GM18867 (cell line): Measurements from ENCODE around the gene TLK2.
"Not testable (repeated sequence)": the region's sequence is repeated elsewhere in the genome, so short reads cannot be mapped to it uniquely, and the experiment has no call there.

ENCODE experiments used
- ATAC-seq: cut with Tn5 transposase; IDR thresholded peaks from one replicate; pipeline ENCODE4 v1.9.1; 2021; ENCODE audit warnings: mild to moderate bottlenecking, moderate library complexity; ENCODE audit not compliant: unreplicated experiment

The TLK2 gene

DNA sequence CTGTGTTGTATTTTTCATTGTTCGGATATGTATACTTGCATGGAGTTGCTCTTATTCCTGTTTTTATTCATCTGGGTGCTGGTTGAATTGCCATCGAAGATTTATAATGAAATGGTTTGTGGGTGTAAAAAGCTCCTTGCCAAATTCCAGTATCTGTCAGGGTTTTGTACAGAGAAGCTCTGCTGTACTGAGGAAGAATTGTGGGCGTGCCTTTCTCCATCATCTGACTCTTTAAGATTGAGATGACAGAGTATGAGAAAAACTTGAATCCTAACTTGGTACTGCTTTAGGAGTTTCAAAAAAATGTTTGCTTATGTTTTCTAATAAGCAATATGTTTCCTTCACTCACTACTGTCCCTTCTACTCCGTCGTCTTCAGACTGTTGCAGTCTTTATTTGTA is 78.9 kb downstream of the TLK2 start:
- not testable (repeated sequence) for ATAC-seq

DNA sequence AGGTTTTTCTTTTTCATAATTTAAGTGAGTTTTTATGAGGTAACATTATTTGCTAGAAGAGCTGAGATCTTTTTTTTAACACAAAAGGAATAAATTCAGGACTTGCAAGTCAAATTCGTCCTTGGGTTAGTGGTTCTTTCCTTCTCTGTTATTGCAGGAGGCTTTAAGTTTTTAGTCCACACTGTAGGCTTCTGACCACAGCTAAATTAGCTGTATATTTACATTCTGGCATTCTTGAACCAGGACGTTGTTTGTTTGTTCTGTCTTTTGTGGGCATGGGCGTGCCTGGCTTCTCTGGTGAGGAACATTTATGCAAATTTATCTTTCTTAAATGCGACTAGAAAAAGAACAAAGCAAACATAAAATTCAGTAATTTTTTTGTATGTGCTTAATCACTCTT is 80.3 kb downstream of the TLK2 start:
- not testable (repeated sequence) for ATAC-seq

DNA sequence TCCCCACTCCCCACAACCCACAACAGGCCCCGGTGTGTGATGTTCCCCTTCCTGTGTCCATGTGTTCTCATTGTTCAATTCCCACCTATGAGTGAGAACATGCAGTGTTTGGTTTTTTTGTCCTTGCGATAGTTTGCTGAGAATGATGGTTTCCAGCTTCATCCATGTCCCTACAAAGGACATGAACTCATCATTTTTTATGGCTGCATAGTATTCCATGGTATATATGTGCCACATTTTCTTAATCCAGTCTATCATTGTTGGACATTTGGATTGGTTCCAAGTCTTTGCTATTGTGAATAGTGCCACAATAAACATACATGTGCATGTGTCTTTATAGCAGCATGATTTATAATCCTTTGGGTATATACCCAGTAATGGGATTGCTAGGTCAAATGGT is 82.3 kb downstream of the TLK2 start:
- not testable (repeated sequence) for ATAC-seq

DNA sequence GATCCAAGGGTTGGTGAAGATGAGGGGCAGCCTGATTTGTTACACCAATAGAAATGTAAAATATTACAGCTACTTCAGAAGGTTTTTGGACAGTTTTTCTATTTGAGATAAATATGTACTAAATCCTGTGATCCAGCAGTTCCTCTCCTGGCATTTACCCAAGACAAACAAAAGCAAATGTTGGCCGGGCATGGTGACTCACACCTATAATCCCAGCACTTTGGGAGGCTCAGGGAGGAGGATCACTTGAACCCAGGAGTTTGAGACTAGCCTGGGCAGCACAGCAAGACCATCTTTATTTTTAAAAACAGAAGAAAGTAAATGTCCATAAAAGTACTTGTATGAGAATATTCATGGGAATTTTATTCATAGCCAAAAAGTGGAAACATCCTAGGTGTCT is 84.0 kb downstream of the TLK2 start:
- ATAC-seq: no peak

DNA sequence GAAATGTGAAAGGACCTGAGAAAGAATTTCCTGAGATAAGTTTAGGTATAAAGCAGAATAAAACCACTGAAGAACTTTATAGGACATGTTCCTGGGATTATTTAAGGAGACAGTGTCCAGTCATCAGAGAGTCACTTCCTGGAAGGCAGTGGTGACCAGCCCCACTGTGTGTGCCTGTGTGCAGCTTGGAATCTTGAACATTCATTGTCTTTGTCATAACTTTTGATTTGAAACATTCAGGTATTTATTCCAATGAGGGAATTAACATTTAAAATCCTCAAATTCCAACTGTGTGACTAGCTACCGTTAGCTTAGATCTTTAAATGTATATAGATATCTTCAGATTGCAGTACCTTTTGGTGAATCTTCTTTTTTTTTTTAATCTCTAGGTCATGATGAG is 87.2 kb downstream of the TLK2 start:
- no peak for ATAC-seq

DNA sequence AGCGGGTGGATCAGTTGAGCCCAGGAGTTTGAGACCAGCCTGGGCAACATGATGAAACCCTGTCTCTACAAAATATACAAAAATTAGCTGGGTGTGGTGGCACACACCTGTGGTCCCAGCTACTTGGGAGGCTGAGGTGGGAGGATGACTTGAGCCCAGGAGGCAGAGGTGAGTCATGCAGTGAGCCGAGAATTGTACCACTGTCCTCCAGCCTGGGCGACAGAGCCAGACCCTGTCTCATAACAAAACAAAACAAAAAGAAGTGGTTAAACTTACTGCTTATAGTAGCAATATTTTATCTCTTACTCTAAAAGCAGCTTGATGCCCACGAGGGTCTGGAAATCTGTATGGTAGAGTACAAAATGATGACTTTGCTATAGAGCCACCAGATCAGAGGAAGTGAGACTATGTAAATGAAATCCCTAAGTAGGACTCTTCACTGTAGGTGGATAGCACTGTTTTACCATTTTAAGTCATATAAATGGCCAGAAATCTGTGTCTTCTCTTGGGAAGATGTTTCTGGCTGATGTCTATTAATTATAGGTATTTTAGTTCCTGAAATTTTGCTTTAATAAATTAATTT is 88.5 kb downstream of the TLK2 start:
- no peak for ATAC-seq

DNA sequence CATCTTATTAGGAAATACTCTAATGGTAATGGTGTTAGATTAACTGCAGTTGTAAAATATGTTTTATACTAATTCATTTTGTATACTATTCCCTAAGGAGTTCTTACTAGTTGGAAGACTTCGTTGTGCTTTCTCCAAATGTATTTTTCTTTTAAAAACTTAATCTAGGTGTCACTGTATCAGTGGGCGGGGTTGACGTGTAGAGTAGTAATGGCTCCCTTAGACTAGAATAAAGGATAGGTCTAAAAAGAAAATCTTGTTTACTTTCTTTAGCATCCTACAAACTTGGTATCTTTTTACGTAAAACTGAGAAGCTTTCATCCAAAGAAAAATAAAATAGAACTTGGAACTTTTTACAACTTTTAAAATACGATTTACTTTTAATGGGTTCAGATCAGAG is 93.9 kb downstream of the TLK2 start:
- ATAC-seq: no peak

DNA sequence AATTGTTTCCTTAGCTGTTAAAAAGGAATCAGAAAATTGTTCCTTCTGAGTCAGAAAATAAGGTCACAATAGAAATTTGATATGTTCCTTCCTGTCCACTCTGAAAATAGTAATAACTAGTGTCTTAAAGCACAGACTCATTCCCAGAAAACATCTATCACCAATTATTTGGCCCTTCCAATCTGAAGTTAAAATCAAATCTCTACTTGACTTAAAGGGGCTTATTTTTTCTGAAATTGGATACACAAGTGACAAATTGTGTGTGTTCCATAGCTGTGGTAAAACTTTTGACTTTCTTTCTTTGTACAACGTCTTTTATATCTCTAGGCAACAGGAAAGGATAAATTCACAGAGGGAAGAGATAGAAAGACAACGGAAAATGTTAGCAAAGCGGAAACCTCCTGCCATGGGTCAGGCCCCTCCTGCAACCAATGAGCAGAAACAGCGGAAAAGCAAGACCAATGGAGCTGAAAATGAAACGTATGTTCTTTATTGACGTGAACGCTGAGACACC is 94.3 kb downstream of the TLK2 start:
- ATAC-seq: no peak

DNA sequence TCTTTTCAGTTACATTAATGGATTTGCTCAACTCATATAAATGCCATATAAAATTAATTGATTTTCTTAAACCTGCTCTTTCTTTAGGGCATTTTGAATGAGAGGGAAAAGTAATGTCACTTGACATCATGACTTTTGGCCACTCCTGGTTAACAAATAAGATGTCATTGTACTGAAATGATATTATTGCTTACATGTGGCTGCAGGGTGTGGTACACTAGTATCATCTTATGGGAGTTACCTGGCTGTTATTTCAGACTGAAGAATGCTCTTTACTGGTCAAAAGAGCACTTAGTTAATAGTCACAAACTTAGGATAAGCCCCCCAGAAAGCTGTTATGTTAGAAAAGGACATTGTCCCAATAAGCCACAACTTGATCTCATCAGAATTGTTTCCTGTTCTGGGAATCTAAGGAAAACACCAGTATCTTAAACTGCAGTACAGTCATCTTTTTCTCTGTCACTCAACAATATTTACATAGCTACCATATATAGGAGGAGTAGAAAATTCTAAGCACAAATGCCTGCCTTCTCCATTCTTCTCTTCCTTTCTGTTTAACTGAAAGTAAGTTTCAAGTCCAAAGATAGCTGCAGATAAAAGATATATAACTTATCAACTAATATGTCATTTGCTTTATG is 95.0 kb downstream of the TLK2 start:
- ATAC-seq: no peak

DNA sequence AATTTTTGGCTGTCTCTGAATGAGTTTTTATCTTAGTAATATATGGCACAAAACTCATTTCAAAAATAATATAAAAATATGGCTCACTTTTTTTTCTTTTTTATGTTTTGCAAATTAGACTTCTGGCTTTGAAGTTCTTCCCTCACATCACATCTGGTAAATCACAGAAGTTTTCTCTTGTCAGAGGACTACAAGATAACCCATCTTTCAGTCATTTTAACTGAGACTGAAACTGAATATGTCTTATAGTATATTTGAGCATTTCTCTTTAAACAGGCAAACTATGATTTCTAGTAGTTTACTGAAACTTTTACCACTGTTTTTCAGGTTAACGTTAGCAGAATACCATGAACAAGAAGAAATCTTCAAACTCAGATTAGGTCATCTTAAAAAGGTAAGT is 97.8 kb downstream of the TLK2 start:
- ATAC-seq: no peak

DNA sequence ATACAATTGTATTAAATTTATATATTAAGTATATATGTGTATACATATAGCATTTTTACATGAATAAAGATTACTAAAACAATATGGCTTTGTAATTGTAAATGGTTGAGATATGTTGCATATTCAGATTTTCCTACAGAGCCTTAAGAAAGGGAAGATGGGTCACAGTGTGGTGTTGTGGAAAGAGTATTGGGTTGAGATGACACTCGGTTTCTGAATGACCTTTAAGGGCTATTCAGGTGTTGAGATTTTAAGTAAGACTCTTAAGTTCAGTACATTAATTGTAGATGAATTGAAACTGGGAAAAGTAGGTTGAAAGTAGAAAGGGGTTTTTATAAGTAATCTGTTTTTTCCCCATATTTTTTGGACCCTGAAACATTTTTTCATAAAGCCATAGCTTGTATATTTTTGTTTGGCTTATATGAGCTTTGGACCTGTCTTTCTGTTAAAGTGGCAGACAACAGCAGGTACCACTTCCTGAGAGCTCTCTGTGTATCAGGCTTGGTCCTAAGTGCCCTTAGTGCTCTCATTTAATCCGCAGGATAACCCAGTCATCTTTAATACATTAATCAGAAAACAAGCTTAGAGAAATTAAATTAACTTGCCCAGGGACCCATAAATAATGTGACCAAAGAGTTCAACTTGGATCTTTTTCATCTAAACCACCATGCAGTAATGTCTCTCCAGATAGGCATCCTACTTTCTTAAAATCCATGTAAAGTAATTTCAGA is 100.3 kb downstream of the TLK2 start:
- ATAC-seq: no peak

DNA sequence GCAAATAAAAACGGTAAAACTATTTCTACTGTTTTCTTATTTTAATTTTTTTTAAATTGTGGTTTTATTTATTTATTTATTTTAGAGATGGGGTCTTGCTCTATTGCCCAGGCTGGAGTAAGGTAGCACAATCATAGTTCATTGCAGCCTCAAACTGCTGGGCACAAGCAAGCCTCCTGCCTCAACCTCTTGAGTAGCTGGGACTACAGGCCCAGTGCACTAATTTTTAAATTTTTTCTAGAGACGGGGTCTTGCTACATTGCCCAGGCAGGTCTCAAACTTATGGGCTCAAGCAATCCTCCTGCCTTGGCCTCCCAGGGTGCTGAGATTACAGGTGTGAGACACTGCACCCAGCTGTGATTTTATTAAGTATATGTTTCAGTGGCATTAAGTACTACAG is 102.3 kb downstream of the TLK2 start:
- ATAC-seq: no peak

DNA sequence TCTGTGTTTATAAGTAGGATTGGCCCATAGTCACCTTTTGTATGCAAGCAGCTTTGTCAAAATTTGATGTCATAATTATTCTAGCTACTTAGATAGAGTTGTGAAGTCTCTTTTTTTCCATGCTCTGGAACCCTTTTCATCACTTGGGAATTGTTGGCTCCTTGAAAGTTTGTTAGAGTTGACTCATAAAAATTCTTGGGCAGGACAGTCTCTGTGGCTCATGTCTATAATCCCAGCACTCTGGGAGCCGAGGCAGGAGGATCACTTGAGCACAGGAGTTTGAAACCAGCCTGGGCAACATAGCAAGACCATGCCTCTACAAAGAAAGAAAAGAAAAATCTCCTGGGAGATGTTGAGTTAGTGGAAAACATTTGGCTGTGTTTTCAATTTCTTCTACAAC is 103.1 kb downstream of the TLK2 start:
- ATAC-seq: no peak

DNA sequence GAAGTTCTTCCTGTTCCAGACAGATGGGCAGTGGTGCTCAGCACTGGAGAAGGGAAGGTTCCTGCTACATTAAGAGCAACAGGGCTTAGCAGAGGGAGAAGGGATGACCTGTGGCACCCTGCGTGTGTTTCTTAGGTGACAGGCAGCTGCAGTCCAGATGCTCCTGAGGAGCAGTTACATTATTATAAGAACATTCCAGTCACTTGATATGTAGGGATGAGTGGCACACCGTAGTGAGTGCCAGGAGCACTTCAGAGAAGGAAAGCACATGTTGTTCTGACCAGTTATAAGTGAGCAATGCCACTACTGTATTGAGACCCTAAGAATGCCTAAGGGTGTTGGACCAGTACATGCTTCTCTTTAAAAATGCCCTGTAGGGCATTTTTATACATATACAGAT is 108.9 kb downstream of the TLK2 start:
- ATAC-seq: no peak

DNA sequence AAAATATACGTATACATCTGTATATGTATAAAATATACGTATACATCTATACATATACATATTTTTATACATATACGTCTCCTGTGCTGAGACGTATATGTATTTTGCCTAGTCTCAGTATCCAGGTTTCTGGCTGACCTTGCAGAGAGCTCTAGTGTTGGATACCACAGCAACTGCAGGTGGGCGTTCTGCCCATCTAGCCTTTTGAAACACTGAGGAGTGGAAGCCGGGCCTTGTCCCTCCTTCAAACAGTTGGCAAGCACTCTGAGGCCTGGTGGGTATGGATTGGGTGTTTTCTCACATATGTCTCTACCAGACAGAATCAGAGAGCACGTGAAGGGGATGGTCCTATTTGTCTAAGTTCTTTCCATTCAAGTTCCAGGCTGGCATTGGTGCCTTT is 109.5 kb downstream of the TLK2 start:
- ATAC-seq: no peak

DNA sequence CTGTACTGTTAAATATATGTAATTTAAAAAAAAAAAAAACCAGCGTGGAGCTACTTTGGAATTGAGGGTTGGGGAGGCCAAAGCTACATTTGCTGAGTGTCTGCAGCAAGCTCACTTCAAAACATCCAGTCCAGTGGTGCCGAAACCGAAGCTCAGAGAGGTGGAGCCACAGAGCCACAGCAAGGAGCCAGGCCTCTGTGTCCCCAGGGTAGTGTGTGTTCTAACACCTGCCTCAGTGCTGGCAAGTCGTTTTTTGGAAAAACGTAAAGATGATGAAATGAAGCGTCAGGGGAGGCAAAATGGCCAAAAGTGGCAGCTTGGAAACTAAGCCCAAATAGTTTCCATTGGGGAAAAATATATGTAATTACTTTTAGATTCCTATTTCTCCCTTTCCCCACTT is 112.7 kb downstream of the TLK2 start:
- ATAC-seq: no peak

DNA sequence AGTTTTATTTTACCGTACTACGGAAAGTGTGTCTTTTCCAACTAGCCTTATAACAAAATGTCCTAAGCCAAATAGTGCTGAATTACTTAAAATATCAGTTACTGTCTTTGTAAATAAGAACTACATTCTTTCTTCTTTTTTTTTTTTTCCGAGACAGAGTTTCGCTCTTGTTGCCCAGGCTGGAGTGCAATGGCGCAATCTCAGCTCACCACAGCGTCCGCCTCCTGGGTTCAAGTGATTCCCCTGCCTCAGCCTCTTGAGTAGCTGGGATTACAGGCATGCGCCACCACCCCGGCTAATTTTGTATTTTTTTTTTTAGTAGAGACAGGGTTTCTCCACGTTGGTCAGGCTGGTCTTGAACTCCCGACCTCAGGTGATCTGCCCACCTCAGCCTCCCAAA is 113.2 kb downstream of the TLK2 start:
- not testable (repeated sequence) for ATAC-seq

DNA sequence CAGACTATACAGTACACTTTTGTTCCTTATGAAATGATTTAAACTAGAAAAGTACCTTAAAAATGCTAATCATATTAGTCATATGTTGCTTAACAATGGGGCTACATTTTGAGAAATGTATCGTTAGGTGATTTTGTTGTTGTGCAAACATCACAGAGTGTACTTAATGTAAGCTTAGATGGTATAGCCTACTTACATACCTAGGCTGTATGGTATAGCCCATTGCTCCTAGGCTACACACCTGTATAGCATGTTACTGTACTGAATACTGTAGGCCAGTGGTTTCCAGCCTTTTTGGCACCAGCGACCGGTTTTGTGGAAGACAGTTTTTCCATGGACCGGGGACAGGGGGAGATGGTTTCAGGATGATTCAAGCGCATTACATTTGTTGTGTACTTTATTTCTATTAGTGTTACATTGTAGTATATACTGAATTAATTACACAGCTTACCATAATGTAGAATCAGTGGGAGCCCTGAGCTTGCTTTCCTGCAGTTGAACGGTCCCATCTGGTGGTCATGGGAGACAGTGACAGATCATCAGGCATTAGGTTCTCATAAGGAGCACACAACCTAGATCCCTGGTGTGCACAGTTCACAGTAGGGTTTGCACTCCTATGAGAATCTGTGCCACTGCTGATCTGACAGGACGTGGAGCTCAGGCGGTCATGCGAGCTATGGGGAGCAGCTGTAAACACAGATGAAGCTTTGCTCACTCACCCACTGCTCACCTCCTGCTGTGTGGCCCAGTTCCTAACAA is 113.9 kb downstream of the TLK2 start:
- ATAC-seq: no peak

DNA sequence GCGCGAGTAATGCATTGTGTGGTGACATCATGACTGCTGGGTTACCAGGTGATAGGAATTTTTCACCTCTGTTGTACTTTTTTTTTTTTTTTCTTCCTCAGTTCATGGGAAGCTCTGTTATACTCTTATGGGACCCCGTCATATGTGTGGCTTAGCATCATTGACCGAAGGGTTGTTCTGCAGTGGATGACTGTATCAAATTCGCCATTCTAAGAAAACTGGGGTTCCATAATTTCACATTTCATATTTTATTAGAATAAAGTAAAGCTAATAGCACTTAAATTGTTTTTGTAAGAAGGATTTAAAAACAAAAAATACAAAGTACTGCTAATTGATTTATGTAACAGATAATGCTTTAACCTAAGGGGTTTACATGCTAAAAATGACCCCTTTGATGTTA is 116.9 kb downstream of the TLK2 start:
- no peak for ATAC-seq

DNA sequence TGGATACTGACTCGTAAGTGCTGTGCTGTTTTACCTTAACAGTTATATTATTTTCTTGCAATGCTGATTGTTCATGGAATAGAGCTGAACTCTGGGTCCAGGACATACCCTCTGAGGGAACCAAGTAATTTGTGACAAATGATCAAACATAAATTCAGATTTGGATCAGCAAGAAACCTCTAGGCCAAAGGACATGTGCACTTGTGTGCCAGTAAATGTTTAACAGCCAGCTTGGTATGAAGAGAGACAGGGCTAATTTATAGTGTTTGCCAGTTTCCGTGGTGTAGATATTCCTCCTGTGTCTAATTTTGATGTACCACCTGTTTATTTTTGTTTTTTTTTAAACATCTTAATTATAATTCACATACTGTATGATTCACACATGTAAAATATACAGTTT is 118.0 kb downstream of the TLK2 start:
- no peak for ATAC-seq

DNA sequence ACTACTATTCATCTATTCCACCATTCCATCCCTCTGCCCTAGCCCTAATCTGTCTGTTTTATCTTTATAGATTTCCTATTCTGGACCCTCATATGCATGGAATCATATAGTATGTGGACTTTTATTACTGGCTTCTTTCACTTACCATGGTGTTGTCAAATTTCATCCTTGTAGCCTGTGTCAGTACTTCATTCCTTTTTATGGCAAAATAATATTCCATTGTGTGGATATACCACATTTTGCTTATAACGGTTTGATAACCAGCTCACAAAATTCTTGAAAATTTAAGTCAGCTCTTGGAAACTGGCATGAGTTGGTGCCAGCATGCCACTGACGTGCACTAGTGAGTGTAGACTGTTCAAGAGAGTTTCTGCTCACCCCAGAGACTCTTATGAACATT is 118.5 kb downstream of the TLK2 start:
- ATAC-seq: no peak

DNA sequence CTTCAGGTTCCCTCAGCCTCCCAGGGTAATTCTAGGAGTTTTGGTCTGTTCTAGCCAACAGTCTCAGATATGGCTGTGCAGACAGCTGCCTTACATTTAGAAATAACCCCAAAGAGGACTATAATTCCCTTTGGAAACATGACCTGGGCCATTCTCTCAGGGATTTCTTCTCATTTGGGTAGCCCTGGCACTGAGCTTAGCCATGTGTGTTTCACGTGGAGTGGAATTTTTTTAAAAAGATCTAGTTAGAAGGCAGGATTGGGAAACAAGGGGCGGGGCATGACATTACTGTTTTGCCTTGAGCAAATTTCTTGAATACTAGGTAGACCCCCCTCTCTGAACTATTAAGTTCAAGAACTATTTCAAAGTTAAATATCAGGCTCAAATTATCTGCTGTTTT is 119.3 kb downstream of the TLK2 start:
- ATAC-seq: no peak
